Adrenal gland (tissue), 12 donors: ENCODE data around the gene CCDC117. TPM values are rescaled to one million over a fixed set of nuclear protein-coding genes. Genes with fewer than 3 reads are reported as not detected.
"Not testable (repeated sequence)": the region's sequence is repeated elsewhere in the genome, so short reads cannot be mapped to it uniquely, and the experiment has no call there.

Experiments used
- DNase-seq, 7 donors: peaks; one replicate each; pipeline ENCODE4 v3.0.0-alpha.2; 2019 to 2020
- H3K27ac ChIP-seq, 5 donors: fragments of 200-600 bp; sonication (generic) in 4 of 5; 1 replicate in 3 of 5; 2 replicates in 2 of 5; pipeline versions ENCODE4 v1.5.1 to v1.8.0; 2016 to 2020; ENCODE audit warnings: mild to moderate bottlenecking in 1 of 5
- H3K27me3 ChIP-seq: fragments of 200-600 bp; 2 replicates; pipeline ENCODE4 v1.8.0; 2021
- H3K36me3 ChIP-seq, 2 donors: fragments of 200-600 bp; replicated peaks in 1 of 2; 1 replicate in 1 of 2; 2 replicates in 1 of 2; pipeline versions ENCODE4 v1.5.1 to v1.8.0; 2018 to 2022
- H3K4me1 ChIP-seq, 2 donors: fragments of 200-600 bp; replicated peaks in 1 of 2; 1 replicate in 1 of 2; 2 replicates in 1 of 2; pipeline versions ENCODE4 v1.5.1 to v1.8.0; 2018 to 2021
- H3K4me3 ChIP-seq, 4 donors: fragments of 200-600 bp; sonication (generic) in 3 of 4; one replicate each; pipeline ENCODE4 v1.5.1; 2016 to 2018
- H3K9me3 ChIP-seq, 3 donors: fragments of 200-600 bp; sonication (generic) in 1 of 3; replicated peaks in 1 of 3; 1 replicate in 2 of 3; 2 replicates in 1 of 3; pipeline versions ENCODE4 v1.5.1 to v1.8.0; 2016 to 2021
- POLR2A ChIP-seq, 2 donors: fragments of 450-650 bp; IDR thresholded peaks; one replicate each; pipeline ENCODE4 v1.6.1; 2017; ENCODE audit warnings: antibody characterized with exemption in 2 of 2, mild to moderate bottlenecking in 2 of 2, moderate library complexity in 1 of 2
- WGBS, 4 donors: extraction: QIAGEN DNeasy Blood & Tissue Kit in 2 of 4; methylation state at CpG; one replicate each; pipeline versions ENCODE4 v1.1.5 to v1.1.7; 2013 to 2017; 5-methylcytosine and 5-hydroxymethylcytosine counted together
- intact Hi-C, 2 donors: fragments of 100-400 bp; cut with DNase I; formaldehyde crosslinking; loops; one replicate each; pipeline versions ENCODE4 v1.14.1 to v1.15.0; 2022 to 2023
- polyA plus RNA-seq, 3 donors: library from polyadenylated mRNA; stranded (reverse); fragments of 200-250 nt in 2 of 3; fragments of 350-450 nt in 1 of 3; fragmentation: Illumina TruSeq in 1 of 3; extraction: RNeasy Lipid Tissue Mini Kit (QIAGEN cat#74804) in 1 of 3; gene quantifications; one replicate each; pipeline ENCODE4 v1.2.3, GENCODE V29; 2013 to 2014
- total RNA-seq, 9 donors: library from RNA; depleted of rRNA in 4 of 9; stranded (reverse); fragments of >200 nt in 4 of 9; fragments of 120-200 nt in 1 of 9; fragmentation: NEBNext Ultra II Directional in 1 of 9; extraction: Animal tissue kit (Norgen Biotek cat#: 25700) in 1 of 9; gene quantifications; one replicate each; pipeline versions ENCODE4 v1.1.0 to v1.2.4, GENCODE V29; 2013 to 2023
- TF ChIP-seq, protein P1 (sequence below), 6 experiments: fragments of 450-650 bp in 4 of 6; fragments of 200-600 bp in 2 of 6; sonication (generic) in 1 of 6; IDR thresholded peaks; 1 replicate in 5 of 6; 2 replicates in 1 of 6; pipeline versions ENCODE4 v1.5.1 to v1.8.0; 2016 to 2021; ENCODE audit warnings: antibody characterized with exemption in 6 of 6, mild to moderate bottlenecking in 2 of 6, moderate library complexity in 1 of 6
- donor health status: healthy with polysubstance abuse.
- donor health status: Bipolar disorder and iron deficiency.
- donor health status: DM: yes; HTN: yes; CAD: no.
- donor health status: DM: no; HTN: no; CAD: no.
- donor health status: DM: no; HTN: no; CAD: no.
- donor health status: DM: yes; HTN: yes; CAD: no.

Gene CCDC117
- total and polyA plus RNA-seq, 12 donors, result 9.0 to 38.0 (median 23.1) TPM

DNA sequence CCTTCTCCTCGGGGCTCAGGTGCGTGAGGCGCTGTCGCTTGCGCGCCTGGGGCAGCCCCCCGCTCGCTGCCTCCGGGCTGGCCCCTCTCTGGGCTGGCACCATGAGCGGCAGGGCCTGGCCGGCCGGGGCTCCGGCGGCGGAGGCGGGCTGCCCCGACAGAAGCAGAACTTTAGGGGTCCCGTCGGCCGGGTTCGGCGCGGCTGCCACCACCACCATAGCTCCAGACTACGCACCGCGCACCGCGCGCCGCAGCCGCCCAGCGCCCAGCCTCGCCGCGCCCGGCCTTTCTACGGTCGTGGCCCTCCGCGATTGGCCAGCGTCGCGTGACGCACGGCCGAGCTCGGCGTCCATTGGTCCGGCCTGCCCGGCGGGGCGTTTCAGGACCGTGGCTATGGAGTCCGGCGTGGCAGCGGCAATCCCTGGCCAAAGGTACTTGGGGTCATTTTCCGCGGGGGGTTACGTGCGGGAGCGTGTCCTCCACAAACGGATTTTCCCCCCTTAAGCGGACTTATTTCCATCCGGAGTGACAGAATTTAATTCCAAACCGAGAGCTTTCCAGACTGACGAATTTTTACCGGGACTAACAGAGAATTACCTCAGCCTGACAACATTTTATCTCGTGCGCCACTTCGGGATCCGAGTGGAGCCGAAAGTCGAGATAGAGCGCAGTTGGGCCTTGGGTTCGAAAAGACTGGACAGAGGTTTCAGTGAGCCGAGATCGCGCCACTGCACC is 28.0 kb downstream of the CCDC117 start, which contains the start of gene XBP1:
XBP1 (minus strand) TSS at position 262 of the 734 bp plus-strand sequence.
- Histone ChIP-seq H3K27ac (peak within 1 kb of the TSS; percentile 96 to 100 (median 100)), H3K27me3 (no peaks in the 10 kb centered on the region), H3K9me3 (no peaks in the 10 kb centered on the region), H3K36me3 (peaks cover 0 to 28% of the 10 kb centered on the region in 2 donors), H3K4me3 (peak within 1 kb of the TSS; percentile 66 to 100 (median 80)), H3K4me1 (peaks cover 34 to 54% of the 10 kb centered on the region in 2 donors)
- intact Hi-C loops, result no loop called here
- TF ChIP-seq POLR2A (IDR thresholded peaks at IDR 0.05), result peak; percentile 99 to 100
- TF ChIP-seq, protein P1, sequence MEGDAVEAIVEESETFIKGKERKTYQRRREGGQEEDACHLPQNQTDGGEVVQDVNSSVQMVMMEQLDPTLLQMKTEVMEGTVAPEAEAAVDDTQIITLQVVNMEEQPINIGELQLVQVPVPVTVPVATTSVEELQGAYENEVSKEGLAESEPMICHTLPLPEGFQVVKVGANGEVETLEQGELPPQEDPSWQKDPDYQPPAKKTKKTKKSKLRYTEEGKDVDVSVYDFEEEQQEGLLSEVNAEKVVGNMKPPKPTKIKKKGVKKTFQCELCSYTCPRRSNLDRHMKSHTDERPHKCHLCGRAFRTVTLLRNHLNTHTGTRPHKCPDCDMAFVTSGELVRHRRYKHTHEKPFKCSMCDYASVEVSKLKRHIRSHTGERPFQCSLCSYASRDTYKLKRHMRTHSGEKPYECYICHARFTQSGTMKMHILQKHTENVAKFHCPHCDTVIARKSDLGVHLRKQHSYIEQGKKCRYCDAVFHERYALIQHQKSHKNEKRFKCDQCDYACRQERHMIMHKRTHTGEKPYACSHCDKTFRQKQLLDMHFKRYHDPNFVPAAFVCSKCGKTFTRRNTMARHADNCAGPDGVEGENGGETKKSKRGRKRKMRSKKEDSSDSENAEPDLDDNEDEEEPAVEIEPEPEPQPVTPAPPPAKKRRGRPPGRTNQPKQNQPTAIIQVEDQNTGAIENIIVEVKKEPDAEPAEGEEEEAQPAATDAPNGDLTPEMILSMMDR (IDR thresholded peaks at IDR 0.05), result no peak
- 0 to 1% (median 0%) methylated on average over 20 to 78 of the region's 78 CpGs for WGBS, 4 donors
- DNase-seq, result peak; percentile 94 to 97 (median 95)

DNA sequence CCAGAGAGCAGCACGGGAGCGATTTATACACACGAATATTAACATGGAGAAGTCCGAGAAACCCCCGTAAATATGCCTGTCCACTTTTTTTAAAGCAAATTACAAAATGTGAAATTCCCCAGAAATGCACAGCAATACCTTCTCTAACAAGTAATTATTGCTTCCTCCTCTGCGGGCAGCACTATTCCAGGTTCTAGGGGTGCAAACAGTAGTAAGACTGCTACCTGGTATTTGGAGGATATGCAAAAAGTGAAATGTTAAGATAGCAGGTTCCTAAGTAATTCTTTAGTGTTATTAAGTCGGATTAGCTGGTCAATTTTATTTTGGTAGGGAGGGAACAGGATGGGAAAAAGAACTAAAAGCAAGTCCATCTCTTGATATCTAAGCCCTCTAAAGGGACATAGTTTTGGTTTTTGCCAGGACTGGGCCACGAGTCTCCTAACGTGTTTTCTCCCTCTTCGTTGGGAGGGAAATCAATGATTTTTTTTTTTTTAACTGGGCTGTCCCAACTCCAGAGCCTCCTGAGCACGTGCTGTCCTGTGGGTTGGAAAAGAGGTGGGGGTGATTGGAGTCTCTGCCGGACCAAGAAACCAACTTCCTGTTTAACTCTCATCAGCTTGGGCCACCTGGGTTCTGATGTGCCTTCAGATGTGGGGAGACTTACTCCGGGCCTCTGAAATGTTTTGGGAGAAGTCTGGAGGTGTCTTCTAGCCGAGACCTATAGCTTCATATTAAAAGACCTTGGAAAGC is 29.5 kb downstream of the CCDC117 start:
- intact Hi-C loops, result no loop called here
- TF ChIP-seq POLR2A (IDR thresholded peaks at IDR 0.05), result no peak
- TF ChIP-seq, protein P1 (IDR thresholded peaks at IDR 0.05), result no peak
- peaks cover 0 to 13% of the 10 kb centered on the region in 2 donors for H3K36me3 ChIP-seq
- H3K27me3 ChIP-seq, result no peaks in the 10 kb centered on the region
- H3K9me3 ChIP-seq, result no peaks in the 10 kb centered on the region
- 47 to 61% (median 53%) methylated on average over 14 of the region's 14 CpGs for WGBS, 4 donors
- peak in 1 of 7 donors; percentile 46 for DNase-seq
- H3K4me1 ChIP-seq, result peaks cover 29 to 39% of the 10 kb centered on the region in 2 donors
- H3K4me3 ChIP-seq, result peak overlapping the region in 1 of 4 donors; percentile 66
- peak overlapping the region in 4 of 5 donors; percentile 11 to 100 (median 78) for H3K27ac ChIP-seq

DNA sequence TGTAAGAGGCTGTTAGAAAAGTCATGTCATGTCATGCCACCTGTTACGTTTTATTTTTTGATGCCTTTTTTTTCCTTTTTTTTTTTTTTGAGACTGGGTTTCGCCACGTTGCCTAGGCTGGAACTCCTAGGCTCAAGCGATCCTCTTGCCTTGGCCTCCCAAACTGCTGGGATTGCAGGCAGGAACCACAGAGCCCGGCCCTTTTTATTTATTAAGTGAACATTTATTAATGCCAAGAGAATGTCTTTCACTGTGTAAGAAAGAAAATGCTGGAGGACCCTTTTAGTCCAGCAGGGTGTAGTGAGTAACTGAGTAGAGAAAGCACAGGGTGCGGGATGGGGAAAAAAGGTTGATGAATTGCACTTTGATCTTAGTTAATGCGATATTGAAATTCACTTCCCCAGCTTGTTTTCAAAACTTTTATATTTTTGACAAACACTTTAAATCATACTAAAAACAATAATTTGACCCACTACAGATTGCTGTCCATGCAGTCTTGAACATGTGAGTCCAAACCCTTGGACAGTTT is 30.2 kb downstream of the CCDC117 start:
- peaks cover 0 to 7% of the 10 kb centered on the region in 2 donors for H3K36me3 ChIP-seq
- H3K4me3 ChIP-seq, result peak overlapping the region in 1 of 4 donors; percentile 66
- H3K4me1 ChIP-seq, result peaks cover 29 to 32% of the 10 kb centered on the region in 2 donors
- no peaks in the 10 kb centered on the region for H3K9me3 ChIP-seq
- intact Hi-C loops, result no loop called here
- TF ChIP-seq, protein P1 (IDR thresholded peaks at IDR 0.05), result peak in 1 of 6 experiments; percentile 12
- TF ChIP-seq POLR2A (IDR thresholded peaks at IDR 0.05), result no peak
- WGBS, 4 donors, result 70 to 74% (median 72%) methylated on average over 7 of the region's 7 CpGs
- DNase-seq, result no peak
- no peaks in the 10 kb centered on the region for H3K27me3 ChIP-seq
- peak overlapping the region in 3 of 5 donors; percentile 17 to 100 (median 56) for H3K27ac ChIP-seq

DNA sequence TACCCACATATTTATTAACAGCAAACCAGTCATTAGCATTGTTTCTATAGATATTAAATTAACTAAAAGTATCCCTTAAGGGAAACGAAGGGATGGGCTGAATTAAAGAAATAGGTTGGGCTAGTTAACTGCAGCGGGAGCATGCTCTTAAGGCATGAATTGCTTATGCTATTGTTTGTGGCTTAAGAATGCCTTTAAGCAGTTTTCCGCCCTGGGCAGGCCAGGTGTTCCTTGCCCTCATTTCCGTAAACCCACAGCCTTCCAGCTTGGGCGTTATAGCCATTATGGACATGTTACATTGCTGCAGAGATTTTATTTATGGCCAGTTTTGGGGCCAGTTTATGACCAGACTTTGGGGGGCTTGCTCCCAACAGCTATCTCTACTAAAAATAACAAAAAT is 32.9 kb downstream of the CCDC117 start:
- H3K9me3 ChIP-seq, DNase-seq, H3K27me3 ChIP-seq, H3K4me3 ChIP-seq, H3K36me3 ChIP-seq, H3K27ac ChIP-seq, intact Hi-C loops: not testable (repeated sequence)
- peaks cover 16 to 19% of the 10 kb centered on the region in 2 donors for H3K4me1 ChIP-seq
- 91 to 99% (median 95%) methylated on average over 5 of the region's 5 CpGs for WGBS, 4 donors
